PC-3 (cell line): Measurements from ENCODE around the gene INO80E.

Experiments
- CTCF ChIP-seq: fragments of 300-600 bp; sonication (generic); conservative IDR thresholded peaks from 2 replicates; pipeline ENCODE4 v1.5.1; 2017; ENCODE audit warnings: antibody characterized with exemption, low read depth, mild to moderate bottlenecking, low read length
- EZH2phosphoT487 ChIP-seq: fragments of 300-600 bp; sonication (generic); IDR thresholded peaks from 2 replicates; pipeline ENCODE4 v1.6.1; 2018; ENCODE audit warnings: mild to moderate bottlenecking, antibody characterized with exemption, low read length, borderline replicate concordance

GRCh38 chr16:30053376-30054015, 57.5 kb downstream of the INO80E start:
- no peak for TF ChIP-seq CTCF
- no peak for TF ChIP-seq EZH2phosphoT487
